K562 (cell line): ENCODE results near the gene IGF2BP1. TPM values are rescaled to one million over a fixed set of nuclear protein-coding genes. Genes with fewer than 3 reads are reported as not detected.

Source experiments
- ATAC-seq: fragments of 200-7000 bp; cut with Tn5 transposase; 3 replicates; pipeline ENCODE4 v1.9.1; 2020; ENCODE audit warnings: moderate library complexity
- BruUV-seq: library from RNA; stranded (reverse); fragments of 400-500 nt; replicated peaks from 2 replicates; lab custom pipeline; 2021; lab: Mats Ljungman, UMichigan
- CTCF ChIA-PET: fragments of 300-600 bp; formaldehyde crosslinking; extraction: SDS; loops from one replicate; lab custom pipeline; 2021; ENCODE audit warnings: low intra/inter-chr PET ratio; lab: Yijun Ruan, JAX
- POLR2A ChIA-PET: fragments of 300-600, 350-650 bp; sonication (Branson Sonifier 250); formaldehyde crosslinking; extraction: SDS; loops from one replicate; lab custom pipeline; 2021; ENCODE audit warnings: antibody characterized with exemption, inconsistent platforms; lab: Yijun Ruan, JAX
- DNase-seq, 4 experiments: peaks; one replicate each; pipeline versions ENCODE4 v3.0.0 to v3.0.0-alpha.2; 2011 to 2018; ENCODE audit warnings: low spot score in 3 of 4, mixed read lengths in 3 of 4; ENCODE audit errors: extremely low read depth in 1 of 4
- FAIRE-seq: peaks from 2 replicates; lab custom pipeline; 2011; peaks lifted over from hg19 to GRCh38; lab: Jason Lieb, UNC
- H2AFZ ChIP-seq: 2 replicates; pipeline ENCODE4 v1.6.0; 2011; ENCODE audit warnings: low read depth, low read length, control low read depth, inconsistent platforms
- H3K27ac ChIP-seq: fragments of 200-600 bp; 3 replicates; pipeline ENCODE4 v1.8.0; 2011; ENCODE audit warnings: low read depth, mild to moderate bottlenecking, control low read depth, inconsistent platforms, low read length, moderate library complexity, mixed read lengths; ENCODE audit errors: extremely low read depth
- H3K27me3 ChIP-seq, 2 experiments: fragments of 300-600 bp in 1 of 2; 2 replicates in 1 of 2; 3 replicates in 1 of 2; pipeline versions ENCODE4 v1.6.0 to v1.8.0; 2011; ENCODE audit warnings: inconsistent platforms in 2 of 2, low read length in 2 of 2, mild to moderate bottlenecking in 1 of 2, mixed read lengths in 1 of 2, moderate library complexity in 1 of 2; ENCODE audit not compliant: control insufficient read depth in 2 of 2, insufficient read depth in 2 of 2
- H3K36me3 ChIP-seq: fragments of 300-600 bp; 3 replicates; pipeline ENCODE4 v1.8.0; 2011; ENCODE audit warnings: mild to moderate bottlenecking, low read length, inconsistent platforms; ENCODE audit not compliant: control insufficient read depth, insufficient read depth
- H3K4me1 ChIP-seq, 2 experiments: fragments of 200-600 bp in 1 of 2; replicated peaks in 1 of 2; 2 replicates in 1 of 2; 3 replicates in 1 of 2; pipeline versions ENCODE4 v1.5.1 to v1.8.0; 2011; ENCODE audit warnings: inconsistent platforms in 2 of 2, low read length in 2 of 2, mild to moderate bottlenecking in 1 of 2, mixed read lengths in 1 of 2, moderate library complexity in 1 of 2; ENCODE audit not compliant: control insufficient read depth in 2 of 2, insufficient read depth in 2 of 2
- H3K4me2 ChIP-seq: 2 replicates; pipeline ENCODE4 v1.6.1; 2011; ENCODE audit warnings: low read length, control low read depth, inconsistent platforms, mixed read lengths; ENCODE audit not compliant: insufficient read depth
- H3K4me3 ChIP-seq: fragments of 200-600 bp; sonication (generic), shearing (Covaris generic); 2 replicates; pipeline ENCODE4 v1.5.1; 2016; ENCODE audit warnings: control low read depth, inconsistent platforms
- H3K79me2 ChIP-seq: fragments of 200-600 bp; 3 replicates; pipeline ENCODE4 v1.8.0; 2011; ENCODE audit warnings: low read length, inconsistent platforms; ENCODE audit not compliant: control insufficient read depth, insufficient read depth
- H3K9ac ChIP-seq, 2 experiments: 2 replicates each; pipeline versions ENCODE4 v1.6.0 to v1.6.1; 2011; ENCODE audit warnings: low read depth in 2 of 2, low read length in 2 of 2, control low read depth in 1 of 2, inconsistent platforms in 1 of 2, mild to moderate bottlenecking in 1 of 2, mixed read lengths in 1 of 2; ENCODE audit not compliant: insufficient read depth in 1 of 2
- H3K9me1 ChIP-seq: one replicate; pipeline ENCODE4 v1.6.0; 2011; ENCODE audit warnings: inconsistent platforms, mild to moderate bottlenecking, low read length, moderate library complexity; ENCODE audit not compliant: control insufficient read depth, insufficient read depth
- H3K9me3 ChIP-seq: replicated peaks from 2 replicates; pipeline ENCODE4 v1.5.1; 2011; ENCODE audit warnings: low read depth, low read length, inconsistent platforms; ENCODE audit not compliant: control insufficient read depth, insufficient read depth
- H4K20me1 ChIP-seq: replicated peaks from 2 replicates; pipeline ENCODE4 v1.6.1; 2011; ENCODE audit warnings: low read length, inconsistent platforms, mixed read lengths; ENCODE audit not compliant: control insufficient read depth, insufficient read depth
- BCOR ChIP-seq: fragments of 450-650 bp; IDR thresholded peaks from 2 replicates; pipeline ENCODE4 v1.6.1; 2016
- E2F4 ChIP-seq: sonication (generic); formaldehyde crosslinking; IDR thresholded peaks from 2 replicates; pipeline ENCODE4 v1.8.0; 2022; ENCODE audit warnings: mild to moderate bottlenecking, low read depth, missing genetic modification reagents
- EGR1 ChIP-seq: fragments of 450-650 bp; conservative IDR thresholded peaks from 2 replicates; pipeline ENCODE4 v1.6.1; 2017; ENCODE audit warnings: mild to moderate bottlenecking
- ZBTB7A ChIP-seq: IDR thresholded peaks from 2 replicates; pipeline ENCODE4 v1.6.1; 2011; ENCODE audit warnings: low read depth, mild to moderate bottlenecking, low read length, moderate library complexity, borderline replicate concordance; ENCODE audit not compliant: control insufficient read depth
- ZNF184 ChIP-seq: sonication (generic); formaldehyde crosslinking; IDR thresholded peaks from 2 replicates; pipeline ENCODE4 v1.5.0; 2020; ENCODE audit warnings: missing genetic modification reagents
- ZNF316 ChIP-seq: fragments of 450-650 bp; IDR thresholded peaks from 2 replicates; pipeline ENCODE4 v1.6.1; 2016
- ZNF324 ChIP-seq: fragments of 250-450 bp; sonication (Bioruptor Pico); IDR thresholded peaks from 2 replicates; pipeline ENCODE4 v1.4.0; 2020; ENCODE audit warnings: mild to moderate bottlenecking
- WGBS: fragments of 100-300 bp; shearing (Covaris generic); methylation state at CpG from one replicate; pipeline ENCODE4 v1.1.6; 2016; ENCODE audit warnings: low coverage, mixed read lengths; ENCODE audit not compliant: insufficient coverage; ENCODE audit errors: missing lambda C conversion rate; 5-methylcytosine and 5-hydroxymethylcytosine counted together
- in situ Hi-C: fragments of 300-500 bp; cut with MboI; formaldehyde crosslinking; loops from 4 replicates; pipeline ENCODE4 v1.15.0; 2018; ENCODE audit warnings: inconsistent platforms, mixed read lengths
- intact Hi-C: fragments of 100-400 bp; cut with micrococcal nuclease; formaldehyde crosslinking; loops from 2 replicates; pipeline ENCODE4 v1.14.2; 2022
- polyA plus RNA-seq, 8 experiments: library from polyadenylated mRNA; depleted of rRNA in 4 of 8; stranded (reverse) in 5 of 8; unstranded in 3 of 8; fragments of >200 nt; fragmentation: Nextera tagmentation in 2 of 8; fragmentation: Illumina TruSeq in 1 of 8; extraction: Ambion mirVana in 2 of 8; extraction: Trizol in 1 of 8; gene quantifications; 2 replicates each; pipeline versions ENCODE4 v1.2.1 to v1.2.3, GENCODE V29; 2011 to 2014; ENCODE audit warnings: inconsistent platforms in 1 of 8, missing spikeins in 1 of 8
- total RNA-seq, 7 experiments: library from RNA; depleted of rRNA in 6 of 7; stranded (reverse); fragments of >200 nt in 6 of 7; fragmentation: Illumina TruSeq in 2 of 7; extraction: Trizol in 2 of 7; gene quantifications; 2 replicates each; pipeline versions ENCODE4 v1.2.1 to v1.2.3, GENCODE V29; 2011 to 2021; ENCODE audit warnings: low replicate concordance in 1 of 7

IGF2BP1 gene
- total and polyA plus RNA-seq, 9 of the 15 experiments (the other 6 are each of a cell fraction or from before 2014, with no cell fraction given), result 13.0 to 318 (median 53.6) TPM

GRCh38 chr17:49020609-49021008 lies 23.4 kb downstream of the IGF2BP1 start:
- POLR2A ChIA-PET, result no interaction called here
- CTCF ChIA-PET, result no interaction called here
- peaks cover 7 to 8% of the 10 kb centered on the region in 2 experiments; a peak in 4 of 5 replicates for H3K4me1 ChIP-seq

GRCh38 chr17:49021095-49021767 lies 24.0 kb downstream of the IGF2BP1 start:
- FAIRE-seq (no peak), DNase-seq (peak in 1 of 4 experiments; percentile 29)
- WGBS, result 22% methylated on average over 4 of the region's 5 CpGs

More at GRCh38 chr17:49020609-49021008, 23.4 kb downstream of the IGF2BP1 start:
- Histone ChIP-seq H3K36me3 (peaks cover 88% of the 10 kb centered on the region), H3K4me2 (no peak overlapping the region), H3K4me3 (no peak overlapping the region), H3K9me3 (no peaks in the 10 kb centered on the region), H3K27ac (no peak overlapping the region; the same call in 2 of the 3 replicates), H3K9ac (no peak overlapping the region), H3K9me1 (no peaks in the 10 kb centered on the region), H4K20me1 (peaks cover 22% of the 10 kb centered on the region), H2AFZ (no peak overlapping the region), H3K27me3 (no peaks in the 10 kb centered on the region)
- DNase-seq, result no peak
- 86% methylated on average over 8 of the region's 8 CpGs for WGBS
- no TSS peak for BruUV-seq
- FAIRE-seq, result no peak
- in situ Hi-C loops, result no loop called here
- ATAC-seq, result no peak
- intact Hi-C loops, result loop anchor here (10.0 kb wide), 1 partner anchor 126 kb away; the partner anchor contains the start of gene ATP5MC1
- TF ChIP-seq ZNF316 (peak; percentile 51; the same call in 1 of the 2 replicates), BCOR (no peak)
- TF ChIP-seq, all 486 proteins: peak for 1
- H3K79me2 ChIP-seq, result peaks cover 95% of the 10 kb centered on the region

More at GRCh38 chr17:49021095-49021767, 24.0 kb downstream of the IGF2BP1 start:
- no peaks in the 10 kb centered on the region for H3K9me3 ChIP-seq
- no peaks in the 10 kb centered on the region for H3K9me1 ChIP-seq
- peak; percentile 55 for ATAC-seq
- BruUV-seq, result no TSS peak
- peaks cover 22% of the 10 kb centered on the region for H4K20me1 ChIP-seq
- in situ Hi-C loops (no loop called here), intact Hi-C loops (loop anchor here (10.0 kb wide), 1 partner anchor 126 kb away; the partner anchor contains the start of gene ATP5MC1)
- H3K4me1 ChIP-seq, result peaks cover 7 to 8% of the 10 kb centered on the region in 2 experiments; a peak in 4 of 5 replicates
- H3K9ac ChIP-seq, result no peak overlapping the region; a peak in 1 of 4 replicates
- no peak overlapping the region for H2AFZ ChIP-seq
- no peak overlapping the region for H3K4me3 ChIP-seq
- no peaks in the 10 kb centered on the region for H3K27me3 ChIP-seq
- peaks cover 88% of the 10 kb centered on the region for H3K36me3 ChIP-seq
- H3K27ac ChIP-seq, result peak overlapping the region; percentile 34; the same call in 2 of the 3 replicates
- peaks cover 94% of the 10 kb centered on the region for H3K79me2 ChIP-seq
- CTCF ChIA-PET, result no interaction called here
- TF ChIP-seq ZNF184 (CRISPR knock-in tag), result peak; percentile 93
- TF ChIP-seq EGR1, result peak; percentile 46; the same call in 1 of the 2 replicates
- TF ChIP-seq ZNF324 (CRISPR knock-in tag), result no peak
- no peak for TF ChIP-seq ZBTB7A
- no peak for TF ChIP-seq E2F4 (CRISPR knock-in tag)
- POLR2A ChIA-PET, result interaction anchor here (0.6 kb wide), 1 partner anchor 91 kb away, joined by 3 read pairs; no protein-coding TSS in a partner anchor
- no peak overlapping the region for H3K4me2 ChIP-seq
